Neural progenitor cell (in vitro differentiated cells): ENCODE measurements around the gene RPL5. TPM values are rescaled to one million over a fixed set of nuclear protein-coding genes. Genes with fewer than 3 reads are reported as not detected.

ENCODE experiments used
- DNase-seq: peaks from one replicate; pipeline ENCODE4 v3.0.0-alpha.2; 2016; ENCODE audit warnings: low spot score
- H2AFZ ChIP-seq: fragments of 200-600 bp; sonication (generic); replicated peaks from 2 replicates; pipeline ENCODE4 v1.6.1; 2016; ENCODE audit warnings: antibody characterized with exemption
- H3F3A ChIP-seq: fragments of 200-600 bp; sonication (generic); 2 replicates; pipeline ENCODE4 v1.6.1; 2016; ENCODE audit warnings: antibody characterized with exemption, low read depth
- H3K27ac ChIP-seq: fragments of 200-600 bp; sonication (generic); 2 replicates; pipeline ENCODE4 v1.5.1; 2016; ENCODE audit warnings: mild to moderate bottlenecking
- H3K27me3 ChIP-seq: fragments of 200-600 bp; sonication (generic); 2 replicates; pipeline ENCODE4 v1.6.1; 2016; ENCODE audit warnings: mild to moderate bottlenecking, moderate library complexity
- H3K36me3 ChIP-seq: fragments of 200-600 bp; sonication (generic); 2 replicates; pipeline ENCODE4 v1.5.1; 2016
- H3K4me1 ChIP-seq: fragments of 200-600 bp; sonication (generic); 2 replicates; pipeline ENCODE4 v1.6.1; 2016; ENCODE audit warnings: mixed run types
- H3K4me2 ChIP-seq: fragments of 200-600 bp; sonication (generic); 2 replicates; pipeline ENCODE4 v1.6.1; 2016
- H3K4me3 ChIP-seq: fragments of 200-600 bp; sonication (generic); 2 replicates; pipeline ENCODE4 v1.5.1; 2016
- H3K79me2 ChIP-seq: fragments of 200-600 bp; sonication (generic); 2 replicates; pipeline ENCODE4 v1.6.1; 2016; ENCODE audit warnings: low read depth
- H3K9ac ChIP-seq: fragments of 200-600 bp; sonication (generic); 2 replicates; pipeline ENCODE4 v1.6.1; 2016
- H3K9me3 ChIP-seq: fragments of 200-600 bp; sonication (generic); 2 replicates; pipeline ENCODE4 v1.5.1; 2016; ENCODE audit warnings: low read depth
- H4K20me1 ChIP-seq: fragments of 200-600 bp; sonication (generic); 2 replicates; pipeline ENCODE4 v1.6.1; 2016; ENCODE audit warnings: low read depth
- H3K27ac Mint-ChIP-seq: 3 replicates; pipeline ENCODE4 v1.8.0; 2021; ENCODE audit warnings: mixed read lengths
- H3K27me3 Mint-ChIP-seq: 2 replicates; pipeline ENCODE4 v1.8.0; 2022; ENCODE audit warnings: low read depth, mild to moderate bottlenecking, inconsistent platforms, moderate library complexity, mixed read lengths; ENCODE audit not compliant: insufficient read depth
- H3K36me3 Mint-ChIP-seq: 3 replicates; pipeline ENCODE4 v1.8.0; 2021; ENCODE audit warnings: mixed read lengths
- H3K4me1 Mint-ChIP-seq: 3 replicates; pipeline ENCODE4 v1.8.0; 2021; ENCODE audit warnings: mixed read lengths
- H3K4me3 Mint-ChIP-seq: 3 replicates; pipeline ENCODE4 v1.8.0; 2021; ENCODE audit warnings: mild to moderate bottlenecking, moderate library complexity, mixed read lengths
- H3K9me3 Mint-ChIP-seq: 3 replicates; pipeline ENCODE4 v1.8.0; 2020; ENCODE audit warnings: mixed read lengths
- CTCF ChIP-seq: fragments of 200-600 bp; sonication (generic); IDR thresholded peaks from 2 replicates; pipeline ENCODE4 v1.5.1; 2017; ENCODE audit warnings: antibody characterized with exemption, mild to moderate bottlenecking
- EZH2 ChIP-seq: fragments of 200-600 bp; sonication (generic); IDR thresholded peaks from 2 replicates; pipeline ENCODE4 v1.6.1; 2017; ENCODE audit warnings: antibody characterized with exemption, mild to moderate bottlenecking, moderate library complexity
- EZH2phosphoT487 ChIP-seq: fragments of 200-600 bp; sonication (generic); IDR thresholded peaks from 2 replicates; pipeline ENCODE4 v1.6.1; 2017; ENCODE audit warnings: antibody characterized with exemption
- total RNA-seq: library from RNA; depleted of rRNA; stranded (reverse); fragments of >200 nt; gene quantifications from 2 replicates; pipeline ENCODE4 v1.2.3, GENCODE V29; 2015; ENCODE audit warnings: low replicate concordance

The RPL5 gene
- total RNA-seq, 1 donor from 2014 or later, result 3,732 TPM

GRCh38 chr1:92797297-92797696 lies 34.5 kb upstream of the RPL5 start:
- H3K4me1 Mint-ChIP-seq, result no peaks in the 10 kb centered on the region
- Histone ChIP-seq H3K27me3 (no peaks in the 10 kb centered on the region), H3K9ac (no peak overlapping the region), H3F3A (peaks cover 4% of the 10 kb centered on the region), H2AFZ (no peak overlapping the region), H3K9me3 (no peaks in the 10 kb centered on the region), H3K27ac (no peak overlapping the region), H3K4me2 (no peak overlapping the region), H3K36me3 (no peaks in the 10 kb centered on the region), H3K4me1 (peaks cover 6% of the 10 kb centered on the region), H3K79me2 (no peaks in the 10 kb centered on the region), H3K4me3 (no peak overlapping the region), H4K20me1 (no peaks in the 10 kb centered on the region)
- no peaks in the 10 kb centered on the region for H3K36me3 Mint-ChIP-seq
- H3K9me3 Mint-ChIP-seq, result no peaks in the 10 kb centered on the region
- no peak for DNase-seq
- TF ChIP-seq EZH2, result no peak
- no peak for TF ChIP-seq EZH2phosphoT487
- TF ChIP-seq CTCF, result no peak
- H3K27ac Mint-ChIP-seq, result no peak overlapping the region
- H3K27me3 Mint-ChIP-seq, result no peaks in the 10 kb centered on the region
- H3K4me3 Mint-ChIP-seq, result no peak overlapping the region

GRCh38 chr1:92797961-92798360 lies 33.9 kb upstream of the RPL5 start:
- Mint-ChIP-seq H3K27me3 (no peaks in the 10 kb centered on the region), H3K36me3 (no peaks in the 10 kb centered on the region), H3K4me1 (no peaks in the 10 kb centered on the region), H3K9me3 (no peaks in the 10 kb centered on the region), H3K27ac (no peak overlapping the region), H3K4me3 (no peak overlapping the region)
- H3K9ac ChIP-seq, result no peak overlapping the region
- no peak for DNase-seq
- no peaks in the 10 kb centered on the region for H4K20me1 ChIP-seq
- H3K36me3 ChIP-seq, result no peaks in the 10 kb centered on the region
- H3K9me3 ChIP-seq, result no peaks in the 10 kb centered on the region
- H3K27me3 ChIP-seq, result no peaks in the 10 kb centered on the region
- H3K79me2 ChIP-seq, result no peaks in the 10 kb centered on the region
- H3K27ac ChIP-seq, result no peak overlapping the region
- H2AFZ ChIP-seq, result no peak overlapping the region
- peaks cover 4% of the 10 kb centered on the region for H3F3A ChIP-seq
- TF ChIP-seq EZH2phosphoT487 (no peak), EZH2 (no peak), CTCF (no peak)
- H3K4me1 ChIP-seq, result no peaks in the 10 kb centered on the region
- no peak overlapping the region for H3K4me2 ChIP-seq
- H3K4me3 ChIP-seq, result no peak overlapping the region

GRCh38 chr1:92803140-92803887 lies 28.5 kb upstream of the RPL5 start:
- TF ChIP-seq EZH2phosphoT487, result no peak
- TF ChIP-seq EZH2, result no peak
- TF ChIP-seq CTCF, result no peak

More at GRCh38 chr1:92803140-92803887, 28.5 kb upstream of the RPL5 start:
- Histone ChIP-seq H3K4me1 (no peaks in the 10 kb centered on the region), H3F3A (no peaks in the 10 kb centered on the region), H3K9me3 (no peaks in the 10 kb centered on the region), H3K36me3 (no peaks in the 10 kb centered on the region), H2AFZ (no peak overlapping the region), H3K27ac (no peak overlapping the region), H3K4me3 (no peak overlapping the region), H4K20me1 (no peaks in the 10 kb centered on the region), H3K79me2 (no peaks in the 10 kb centered on the region), H3K27me3 (no peaks in the 10 kb centered on the region), H3K4me2 (no peak overlapping the region), H3K9ac (no peak overlapping the region)
- DNase-seq, result no peak
- no peaks in the 10 kb centered on the region for H3K9me3 Mint-ChIP-seq
- no peak overlapping the region for H3K4me3 Mint-ChIP-seq
- H3K4me1 Mint-ChIP-seq, result no peaks in the 10 kb centered on the region
- H3K27ac Mint-ChIP-seq, result no peak overlapping the region
- H3K36me3 Mint-ChIP-seq, result no peaks in the 10 kb centered on the region
- H3K27me3 Mint-ChIP-seq, result peaks cover 2% of the 10 kb centered on the region
